C4-2B (cell line): ENCODE measurements around the gene SIX2.

Experiments
- H3K27ac ChIP-seq: fragments of 450-650 bp; 2 replicates; pipeline ENCODE4 v1.5.1; 2017
- CTCF ChIP-seq: fragments of 450-650 bp; conservative IDR thresholded peaks from 2 replicates; pipeline ENCODE4 v1.5.1; 2017; ENCODE audit warnings: mild to moderate bottlenecking
- ZFX ChIP-seq: fragments of 450-650 bp; IDR thresholded peaks from 2 replicates; pipeline ENCODE4 v1.6.1; 2017

The SIX2 gene

GRCh38 chr2:44960871-44961270 lies 48.4 kb downstream of the SIX2 start:
- no peak overlapping the region for H3K27ac ChIP-seq
- TF ChIP-seq CTCF = no peak

GRCh38 chr2:44959855-44960254 lies 49.4 kb downstream of the SIX2 start:
- no peak overlapping the region for H3K27ac ChIP-seq
- no peak for TF ChIP-seq ZFX
- no peak for TF ChIP-seq CTCF

- no peak for TF ChIP-seq CTCF
- no peak for TF ChIP-seq ZFX
- no peak overlapping the region for H3K27ac ChIP-seq
These were observed 51.5 kb downstream of the SIX2 start for GRCh38 chr2:44957656-44958327.

- TF ChIP-seq CTCF (no peak), ZFX (no peak)
- no peak overlapping the region for H3K27ac ChIP-seq
These were observed 52.4 kb downstream of the SIX2 start for GRCh38 chr2:44956843-44957242.

GRCh38 chr2:44955593-44956392 lies 53.5 kb downstream of the SIX2 start:
- no peak overlapping the region for H3K27ac ChIP-seq
- TF ChIP-seq ZFX = no peak
- TF ChIP-seq CTCF = peak; percentile 82
